Breast epithelium (tissue), 4 donors: ENCODE results near the gene BRAT1. TPM values are rescaled to one million over a fixed set of nuclear protein-coding genes. Genes with fewer than 3 reads are reported as not detected.
A peak's percentile ranks its signal among the peaks of the same experiment; 100 is the strongest.

Experiments used
- DNase-seq, 2 donors: peaks; one replicate each; pipeline ENCODE4 v3.0.0-alpha.2; 2019; ENCODE audit warnings: low spot score in 2 of 2
- H3K27ac ChIP-seq, 2 donors: fragments of 200-600 bp; sonication (generic) in 1 of 2; one replicate each; pipeline ENCODE4 v1.5.1; 2016 to 2019; ENCODE audit warnings: mild to moderate bottlenecking in 1 of 2
- H3K27me3 ChIP-seq, 2 donors: fragments of 200-600 bp; sonication (generic) in 1 of 2; one replicate each; pipeline versions ENCODE4 v1.5.1 to v1.6.0; 2017 to 2019; ENCODE audit warnings: control low read depth in 1 of 2, mild to moderate bottlenecking in 1 of 2
- H3K36me3 ChIP-seq: fragments of 200-600 bp; one replicate; pipeline ENCODE4 v1.5.1; 2019
- H3K4me1 ChIP-seq, 2 donors: fragments of 200-600 bp; sonication (generic); one replicate each; pipeline ENCODE4 v1.5.1; 2016 to 2019; ENCODE audit warnings: control low read depth in 1 of 2
- H3K4me3 ChIP-seq, 3 donors: fragments of 200-600 bp; sonication (generic); 1 replicate in 2 of 3; 2 replicates in 1 of 3; pipeline ENCODE4 v1.5.1; 2016 to 2019; ENCODE audit warnings: mild to moderate bottlenecking in 3 of 3, moderate library complexity in 2 of 3
- H3K9me3 ChIP-seq, 2 donors: fragments of 200-600 bp; sonication (generic) in 1 of 2; one replicate each; pipeline ENCODE4 v1.5.1; 2016 to 2019; ENCODE audit warnings: control low read depth in 1 of 2
- CTCF ChIP-seq, 3 donors: fragments of 450-650 bp; IDR thresholded peaks; one replicate each; pipeline ENCODE4 v1.5.1; 2016 to 2017; ENCODE audit warnings: antibody characterized with exemption in 3 of 3, mild to moderate bottlenecking in 3 of 3, moderate library complexity in 3 of 3
- POLR2A ChIP-seq: fragments of 450-650 bp; IDR thresholded peaks from one replicate; pipeline ENCODE4 v1.6.1; 2016; ENCODE audit warnings: antibody characterized with exemption, mild to moderate bottlenecking, moderate library complexity
- POLR2AphosphoS5 ChIP-seq, 3 donors: sonication (generic); formaldehyde crosslinking; IDR thresholded peaks; one replicate each; pipeline ENCODE4 v1.6.1; 2017; ENCODE audit warnings: antibody characterized with exemption in 3 of 3
- intact Hi-C: fragments of 100-400 bp; cut with DNase I; formaldehyde crosslinking; loops from one replicate; pipeline ENCODE4 v1.15.1; 2023; ENCODE audit warnings: low total_unique reads
- total RNA-seq, 3 donors: library from RNA; depleted of rRNA; stranded (reverse); fragments of >200 nt; gene quantifications; one replicate each; pipeline ENCODE4 v1.1.0, GENCODE V29; 2016

BRAT1 gene
- total RNA-seq, 3 donors from 2014 or later, result 20.8 to 36.4 (median 28.4) TPM

DNA sequence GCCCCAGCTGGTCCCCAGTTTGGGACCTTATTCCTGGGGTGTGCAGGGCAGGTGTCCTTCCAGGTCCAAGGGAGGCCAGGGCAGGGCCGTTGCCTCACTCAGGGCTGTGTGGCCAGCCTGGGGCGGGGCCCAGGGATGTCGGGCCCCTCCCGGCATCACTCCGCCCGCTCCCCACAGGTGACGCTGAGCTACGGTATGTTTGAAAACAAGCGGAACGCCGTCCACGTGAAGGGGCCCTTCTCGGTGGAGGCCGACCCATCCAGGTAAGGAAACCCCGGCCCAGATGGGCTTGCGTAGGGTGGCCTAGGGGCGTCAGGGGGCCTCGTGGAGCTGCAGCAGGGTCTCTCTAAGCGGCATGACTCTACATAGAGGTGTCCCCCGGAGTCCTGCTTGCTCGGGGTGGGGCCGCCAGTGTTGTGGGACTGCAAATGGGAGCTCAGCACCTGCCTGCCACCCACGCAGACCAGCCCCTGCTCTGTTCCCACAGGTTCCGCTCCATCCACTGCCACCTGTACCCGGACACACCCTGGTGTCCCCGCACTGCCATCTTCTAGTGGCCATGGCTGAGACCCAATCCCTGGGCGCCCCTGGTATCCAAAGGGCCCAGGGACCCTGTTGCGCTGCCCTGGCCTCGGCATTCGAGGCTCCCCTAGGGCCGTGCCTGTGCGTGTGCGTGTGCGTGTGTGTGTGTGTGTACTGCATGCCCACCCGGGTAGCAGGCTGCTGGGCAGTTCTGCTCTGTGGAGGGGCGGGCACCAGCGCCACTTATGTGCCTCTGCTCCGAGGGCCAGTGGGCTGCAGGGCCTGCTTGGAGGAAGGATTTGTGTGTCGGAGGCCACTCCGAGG is 28.4 kb downstream of the BRAT1 start:
- Histone ChIP-seq H3K4me3 (no peak overlapping the region), H3K27me3 (no peaks in the 10 kb centered on the region), H3K27ac (peak overlapping the region in 1 of 2 donors; percentile 16), H3K9me3 (no peaks in the 10 kb centered on the region), H3K4me1 (peaks cover 37 to 60% of the 10 kb centered on the region in 2 donors), H3K36me3 (no peaks in the 10 kb centered on the region)
- intact Hi-C loops, result no loop called here
- DNase-seq, result no peak
- no peak for TF ChIP-seq CTCF (IDR thresholded peaks at IDR 0.05)
- no peak for TF ChIP-seq POLR2AphosphoS5 (IDR thresholded peaks at IDR 0.05)
- no peak for TF ChIP-seq POLR2A

GRCh38 chr7:2525658-2526630 is 29.4 kb downstream of the BRAT1 start:
- no peaks in the 10 kb centered on the region for H3K27me3 ChIP-seq
- peaks cover 37 to 63% of the 10 kb centered on the region in 2 donors for H3K4me1 ChIP-seq
- peak overlapping the region; percentile 79 to 81 for H3K27ac ChIP-seq
- no peak for DNase-seq
- H3K36me3 ChIP-seq, result no peaks in the 10 kb centered on the region
- no peak overlapping the region for H3K4me3 ChIP-seq
- TF ChIP-seq POLR2AphosphoS5 (IDR thresholded peaks at IDR 0.05), result no peak
- no peak for TF ChIP-seq POLR2A
- no peak for TF ChIP-seq CTCF (IDR thresholded peaks at IDR 0.05)
- H3K9me3 ChIP-seq, result no peaks in the 10 kb centered on the region
- intact Hi-C loops, result no loop called here

- H3K4me3 ChIP-seq, result peak overlapping the region in 1 of 3 donors; percentile 19
- no peak for DNase-seq
- no peaks in the 10 kb centered on the region for H3K27me3 ChIP-seq
- peaks cover 44 to 57% of the 10 kb centered on the region in 2 donors for H3K4me1 ChIP-seq
- H3K9me3 ChIP-seq, result no peaks in the 10 kb centered on the region
- no peak for TF ChIP-seq POLR2AphosphoS5 (IDR thresholded peaks at IDR 0.05)
- intact Hi-C loops, result no loop called here
- no peaks in the 10 kb centered on the region for H3K36me3 ChIP-seq
- H3K27ac ChIP-seq, result peak overlapping the region; percentile 79 to 81
Measured at GRCh38 chr7:2524808-2525657, 30.3 kb downstream of the BRAT1 start.

- Histone ChIP-seq H3K4me3 (peak overlapping the region; percentile 50 to 85 (median 63)), H3K4me1 (peaks cover 37 to 53% of the 10 kb centered on the region in 2 donors), H3K9me3 (no peaks in the 10 kb centered on the region), H3K27me3 (no peaks in the 10 kb centered on the region), H3K36me3 (no peaks in the 10 kb centered on the region), H3K27ac (peak overlapping the region; percentile 79 to 81)
- DNase-seq, result peak; percentile 77 to 87
- TF ChIP-seq POLR2AphosphoS5 (IDR thresholded peaks at IDR 0.05) (peak in 2 of 3 donors; percentile 14 to 29), POLR2A (no peak), CTCF (IDR thresholded peaks at IDR 0.05) (no peak)
- intact Hi-C loops, result no loop called here
Measured at GRCh38 chr7:2523941-2524807, 31.1 kb downstream of the BRAT1 start.
